Mesodermal cell (in vitro differentiated cells): ENCODE measurements around the gene ARHGEF40. TPM values are rescaled to one million over a fixed set of nuclear protein-coding genes. Genes with fewer than 3 reads are reported as not detected.

Source experiments
- H3K27ac ChIP-seq: 2 replicates; pipeline ENCODE4 v1.7.0; 2013; ENCODE audit warnings: mild to moderate bottlenecking, low read depth, low read length, moderate library complexity; ENCODE audit not compliant: severe bottlenecking
- H3K36me3 ChIP-seq: 2 replicates; pipeline ENCODE4 v1.7.1; 2013; ENCODE audit warnings: mild to moderate bottlenecking, low read length, moderate library complexity; ENCODE audit not compliant: control insufficient read depth, insufficient read depth
- H3K4me1 ChIP-seq: one replicate; pipeline ENCODE4 v1.7.1; 2013; ENCODE audit warnings: mild to moderate bottlenecking, low read length; ENCODE audit not compliant: insufficient read depth, control insufficient read depth, poor library complexity, severe bottlenecking
- H3K4me3 ChIP-seq: 2 replicates; pipeline ENCODE4 v1.7.0; 2013; ENCODE audit warnings: low read length, control low read depth, mild to moderate bottlenecking; ENCODE audit not compliant: insufficient read depth, poor library complexity, severe bottlenecking; ENCODE audit errors: extremely low read depth
- H3K9me3 ChIP-seq: 2 replicates; pipeline ENCODE4 v1.7.1; 2013; ENCODE audit warnings: mild to moderate bottlenecking, low read length, moderate library complexity; ENCODE audit not compliant: control insufficient read depth
- WGBS, 2 experiments: methylation state at CpG; one replicate each; pipeline ENCODE4 v1.1.5; 2013; ENCODE audit warnings: missing lambda C conversion rate in 2 of 2; ENCODE audit not compliant: insufficient coverage in 2 of 2; 5-methylcytosine and 5-hydroxymethylcytosine counted together
- polyA plus RNA-seq, 2 experiments: library from polyadenylated mRNA; stranded (reverse); fragments of 50-300 nt; gene quantifications; one replicate each; pipeline ENCODE4 v1.2.3, GENCODE V29; 2013

The ARHGEF40 gene
- polyA plus RNA-seq (2013, experiment 1 of 2), result 60.7 TPM
- 49.3 TPM for polyA plus RNA-seq (2013, experiment 2 of 2)

DNA sequence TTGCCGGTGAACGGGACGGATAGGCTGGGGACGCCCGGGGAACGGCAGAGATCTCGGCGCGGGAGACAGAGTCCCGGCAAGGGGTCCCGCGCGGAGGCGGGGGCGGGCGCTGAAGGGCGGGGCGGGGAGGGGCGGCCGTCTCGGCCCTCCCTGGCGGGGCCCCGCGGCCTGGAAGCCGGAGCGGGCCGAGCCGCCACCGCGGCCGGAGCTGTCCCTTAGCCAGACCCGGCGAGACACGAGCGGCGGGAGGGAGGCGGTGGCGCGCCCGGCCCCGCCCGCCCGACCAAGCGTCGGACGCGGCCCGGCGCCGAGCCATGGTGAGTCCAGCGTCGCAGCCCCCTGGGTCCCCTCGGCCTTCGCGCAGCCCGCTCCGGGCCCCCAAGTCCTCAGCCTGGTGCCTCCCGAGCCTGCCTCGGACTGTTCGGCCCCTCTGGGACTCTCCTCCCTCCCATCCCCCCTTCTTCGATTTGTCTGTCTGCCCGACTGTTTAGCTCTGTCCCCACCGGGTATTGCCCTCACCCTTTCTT is at the start of gene ARHGEF40:
ARHGEF40 (plus strand) TSS at position 222 of the 527 bp plus-strand sequence; CDS start at position 315, 93 bp downstream.
- peaks cover 9% of the 10 kb centered on the region for H3K4me1 ChIP-seq
- H3K4me3 ChIP-seq, result peak within 1 kb of the TSS; percentile 74
- WGBS, 2 experiments, result 0 to 1% methylated on average over 54 to 55 of the region's 63 CpGs
- H3K9me3 ChIP-seq, result no peaks in the 10 kb centered on the region
- peaks cover 28% of the 10 kb centered on the region for H3K36me3 ChIP-seq
- H3K27ac ChIP-seq, result peak within 1 kb of the TSS; percentile 91

DNA sequence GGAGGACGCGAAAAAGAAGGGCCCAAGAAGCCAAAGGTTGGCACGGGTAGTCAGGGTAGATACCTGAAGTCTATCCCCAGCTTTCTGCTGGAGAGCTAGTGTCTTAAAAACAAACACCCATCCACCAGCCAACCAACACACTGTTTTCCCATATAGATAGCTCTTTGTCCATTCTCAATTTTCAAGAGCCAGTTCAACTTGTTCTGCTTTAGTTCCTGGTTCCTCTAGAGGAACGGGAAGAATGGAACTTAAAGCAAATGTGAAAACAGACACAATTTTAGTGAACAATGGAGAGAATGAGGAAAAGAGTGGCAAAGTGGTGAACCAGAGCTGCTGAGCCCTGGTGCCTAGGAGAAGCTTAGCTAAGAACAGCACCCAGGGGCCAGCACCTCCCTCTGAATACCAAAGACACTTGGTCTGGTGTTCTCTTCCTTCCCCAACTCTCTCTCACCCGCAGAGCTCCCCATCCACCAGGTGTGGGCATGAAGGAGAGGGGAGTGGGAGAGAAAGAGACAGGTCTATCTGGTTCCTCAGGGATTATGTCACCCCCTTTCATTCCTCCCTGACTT is 49.0 kb upstream of the ARHGEF40 start:
- Histone ChIP-seq H3K9me3 (no peaks in the 10 kb centered on the region), H3K36me3 (peaks cover 51% of the 10 kb centered on the region), H3K4me1 (peaks cover 18% of the 10 kb centered on the region), H3K4me3 (no peak overlapping the region), H3K27ac (no peak overlapping the region)
- WGBS, 2 experiments, result 91 to 100% methylated on average over 2 to 4 of the region's 5 CpGs

DNA sequence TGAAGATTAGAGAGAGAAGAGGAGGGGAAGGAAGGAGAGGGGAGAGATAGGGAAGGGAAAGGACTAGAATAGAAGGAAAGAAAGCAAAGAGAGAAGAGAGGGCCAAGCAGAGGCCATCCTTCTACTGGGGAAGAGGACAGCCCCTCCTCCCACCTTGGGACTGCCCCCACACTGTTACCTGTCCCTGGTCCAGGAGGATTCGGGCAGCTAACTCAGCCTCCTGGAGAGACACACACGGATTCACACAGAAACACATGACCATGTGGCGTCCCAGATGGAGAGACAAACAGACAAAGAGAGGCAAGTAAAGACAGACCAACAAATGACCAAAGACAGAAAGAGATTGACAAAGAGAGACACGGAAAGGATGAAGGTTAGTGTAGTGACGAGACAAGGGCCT is 47.4 kb upstream of the ARHGEF40 start:
- H3K9me3 ChIP-seq, result no peaks in the 10 kb centered on the region
- no peak overlapping the region for H3K27ac ChIP-seq
- H3K4me1 ChIP-seq, result peaks cover 27% of the 10 kb centered on the region
- peaks cover 43% of the 10 kb centered on the region for H3K36me3 ChIP-seq
- WGBS, 2 experiments, result 92 to 93% methylated on average over 5 of the region's 5 CpGs
- no peak overlapping the region for H3K4me3 ChIP-seq

DNA sequence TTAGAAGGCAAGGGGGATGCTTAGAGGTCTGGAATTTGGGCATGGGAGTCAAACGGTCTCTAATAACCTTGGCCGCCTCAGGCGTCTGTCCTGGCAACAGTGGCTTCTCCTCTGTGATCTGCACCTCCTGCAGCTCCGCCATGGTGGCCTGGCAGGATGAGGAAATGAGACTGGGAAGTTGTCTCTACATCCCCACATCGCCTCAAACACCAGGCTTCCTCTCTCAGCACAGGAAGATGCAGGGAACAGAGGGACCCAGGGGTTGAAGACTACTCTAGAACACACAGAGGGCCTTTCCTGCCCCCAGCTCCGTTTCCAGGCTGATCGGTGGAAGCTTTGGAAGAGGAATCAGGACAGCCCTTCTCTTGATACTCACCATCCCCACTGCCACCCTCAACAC is 46.9 kb upstream of the ARHGEF40 start:
- Histone ChIP-seq H3K9me3 (no peaks in the 10 kb centered on the region), H3K4me3 (no peak overlapping the region), H3K27ac (no peak overlapping the region), H3K4me1 (peaks cover 27% of the 10 kb centered on the region), H3K36me3 (peaks cover 39% of the 10 kb centered on the region)
- 89 to 94% methylated on average over 5 of the region's 7 CpGs for WGBS, 2 experiments

DNA sequence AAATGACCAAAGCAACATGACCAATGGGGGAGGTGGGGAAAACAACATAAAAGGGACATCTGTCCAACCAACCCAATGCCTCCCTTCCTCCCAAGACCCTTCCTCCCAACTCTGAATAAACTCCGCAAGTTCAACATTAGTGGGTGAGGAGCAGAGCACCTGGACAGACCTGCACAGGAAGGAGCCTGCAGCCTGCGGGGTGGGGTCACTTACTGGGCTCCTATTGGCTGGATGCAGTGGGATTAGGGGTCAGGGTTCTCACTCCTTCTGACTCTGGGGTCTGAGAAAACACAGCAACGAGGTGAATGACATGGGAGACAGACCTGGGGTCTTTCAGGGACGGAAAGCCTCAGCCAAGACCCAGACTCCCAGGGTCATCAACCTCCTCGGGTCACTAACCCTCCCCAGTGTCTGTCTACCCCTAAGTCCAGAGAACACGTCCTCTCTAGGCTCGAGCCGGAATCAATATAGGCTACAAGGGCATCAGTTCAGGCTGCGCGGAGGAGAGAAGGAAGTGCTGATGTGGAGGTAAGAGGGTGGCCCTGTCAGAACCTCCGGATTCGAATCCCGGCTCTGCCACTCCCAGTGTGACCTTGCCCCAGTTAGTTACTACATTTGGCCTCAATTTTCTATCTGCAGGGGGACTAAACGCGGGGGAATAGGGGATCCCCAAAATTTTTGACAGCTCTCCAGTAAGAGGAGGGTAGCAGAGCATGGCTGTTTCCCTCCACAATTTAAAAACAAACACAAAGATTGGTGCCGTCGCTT is 46.1 kb upstream of the ARHGEF40 start:
- Histone ChIP-seq H3K9me3 (no peaks in the 10 kb centered on the region), H3K4me1 (peaks cover 27% of the 10 kb centered on the region), H3K4me3 (peak overlapping the region; percentile 59), H3K27ac (no peak overlapping the region), H3K36me3 (peaks cover 31% of the 10 kb centered on the region)
- 24 to 69% methylated on average over 2 to 5 of the region's 17 CpGs for WGBS, 2 experiments

DNA sequence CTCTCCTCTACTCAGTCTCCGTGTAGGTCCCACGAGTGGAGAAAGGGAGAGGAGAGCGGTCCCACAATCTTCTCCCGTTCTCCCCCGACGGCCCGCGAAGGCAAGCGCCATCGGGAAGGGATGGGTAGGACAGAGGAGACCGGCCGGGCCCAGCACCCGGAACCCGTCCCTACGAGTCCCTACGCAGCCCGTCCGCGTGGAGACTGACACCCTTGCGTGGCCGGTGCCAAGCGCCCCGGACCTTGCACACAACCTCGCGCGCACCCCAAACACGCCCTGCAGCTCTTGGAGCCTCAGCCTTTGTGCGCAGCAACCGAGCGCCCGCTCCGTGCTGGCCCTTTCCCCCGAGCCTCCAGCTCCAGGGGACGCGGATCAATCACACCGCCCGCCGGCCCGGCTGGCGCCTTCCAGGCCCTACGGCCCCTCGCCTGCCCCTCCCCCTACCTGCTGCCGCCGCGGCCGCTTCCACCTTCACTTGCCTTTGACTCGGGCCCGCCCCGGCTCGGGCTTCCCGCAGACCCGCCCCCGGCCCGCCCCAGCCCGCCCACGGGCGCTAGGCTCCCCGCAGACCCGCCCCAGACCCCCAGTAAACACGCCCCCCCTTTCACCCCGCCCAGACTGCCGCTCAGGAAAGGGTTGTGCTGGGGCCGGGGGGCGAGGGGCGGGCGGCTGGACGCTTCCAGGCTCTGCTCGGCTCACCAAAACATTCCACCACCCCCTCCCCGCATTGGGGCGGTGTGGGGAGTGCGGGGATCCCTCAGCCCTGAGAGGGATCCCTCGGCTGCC is 45.3 kb upstream of the ARHGEF40 start, which contains the start of gene NDRG2:
NDRG2 (minus strand) TSS at position 477 of the 786 bp plus-strand sequence. CDS start 1,746 bp downstream, outside the sequence.
- 1 to 2% methylated on average over 22 to 38 of the region's 72 CpGs for WGBS, 2 experiments
- peaks cover 23% of the 10 kb centered on the region for H3K36me3 ChIP-seq
- peaks cover 21% of the 10 kb centered on the region for H3K4me1 ChIP-seq
- no peaks in the 10 kb centered on the region for H3K9me3 ChIP-seq
- peak within 1 kb of the TSS; percentile 59 for H3K4me3 ChIP-seq
- peak within 1 kb of the TSS; percentile 83 for H3K27ac ChIP-seq

DNA sequence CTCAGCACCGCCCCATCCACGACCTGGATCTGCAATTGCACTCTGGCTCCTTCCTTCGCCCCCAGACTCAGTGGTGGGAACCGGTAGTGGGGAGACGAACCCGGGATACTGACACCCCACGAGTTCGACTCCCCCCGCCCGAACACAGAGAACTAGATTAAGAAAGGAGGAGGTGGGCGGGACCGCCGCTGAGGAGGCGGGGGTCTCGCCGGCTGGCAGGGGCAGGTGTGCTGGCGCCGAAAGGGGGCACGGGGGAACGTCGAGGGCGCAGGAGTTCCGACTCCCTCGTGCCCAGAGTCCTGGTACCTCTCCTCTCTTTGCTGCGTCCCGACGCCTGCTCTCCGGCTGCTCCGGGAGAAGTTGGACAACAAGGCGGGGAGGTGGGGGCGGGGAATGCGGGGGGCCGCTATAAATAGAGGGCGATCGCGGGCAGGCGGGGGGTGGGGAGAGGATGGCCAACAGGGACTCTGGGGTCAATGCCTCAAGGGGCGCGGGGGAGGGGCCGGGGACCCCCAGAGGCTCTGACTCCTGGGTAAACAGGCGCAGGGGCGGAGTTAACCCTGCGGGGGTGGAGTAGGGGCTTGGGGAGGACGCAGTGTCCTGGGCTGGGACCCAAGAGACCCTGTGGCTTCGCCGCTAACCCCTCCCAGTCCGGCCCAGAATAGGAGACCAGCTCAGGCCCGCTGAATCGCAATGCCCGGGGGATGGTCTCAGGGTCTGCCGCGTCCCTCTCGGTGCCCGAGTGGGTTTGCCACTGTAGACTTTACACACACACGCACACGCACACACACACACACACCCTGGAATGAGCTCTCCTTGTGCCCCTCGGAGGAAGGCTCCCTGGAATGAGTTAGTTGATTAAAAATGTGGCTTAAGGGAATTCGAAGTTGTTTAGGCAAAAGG is 44.5 kb upstream of the ARHGEF40 start:
- WGBS, 2 experiments, result 2 to 5% methylated on average over 24 to 28 of the region's 58 CpGs
- Histone ChIP-seq H3K4me1 (peaks cover 21% of the 10 kb centered on the region), H3K4me3 (peak overlapping the region; percentile 59), H3K9me3 (no peaks in the 10 kb centered on the region), H3K27ac (peak overlapping the region; percentile 83), H3K36me3 (peaks cover 16% of the 10 kb centered on the region)

DNA sequence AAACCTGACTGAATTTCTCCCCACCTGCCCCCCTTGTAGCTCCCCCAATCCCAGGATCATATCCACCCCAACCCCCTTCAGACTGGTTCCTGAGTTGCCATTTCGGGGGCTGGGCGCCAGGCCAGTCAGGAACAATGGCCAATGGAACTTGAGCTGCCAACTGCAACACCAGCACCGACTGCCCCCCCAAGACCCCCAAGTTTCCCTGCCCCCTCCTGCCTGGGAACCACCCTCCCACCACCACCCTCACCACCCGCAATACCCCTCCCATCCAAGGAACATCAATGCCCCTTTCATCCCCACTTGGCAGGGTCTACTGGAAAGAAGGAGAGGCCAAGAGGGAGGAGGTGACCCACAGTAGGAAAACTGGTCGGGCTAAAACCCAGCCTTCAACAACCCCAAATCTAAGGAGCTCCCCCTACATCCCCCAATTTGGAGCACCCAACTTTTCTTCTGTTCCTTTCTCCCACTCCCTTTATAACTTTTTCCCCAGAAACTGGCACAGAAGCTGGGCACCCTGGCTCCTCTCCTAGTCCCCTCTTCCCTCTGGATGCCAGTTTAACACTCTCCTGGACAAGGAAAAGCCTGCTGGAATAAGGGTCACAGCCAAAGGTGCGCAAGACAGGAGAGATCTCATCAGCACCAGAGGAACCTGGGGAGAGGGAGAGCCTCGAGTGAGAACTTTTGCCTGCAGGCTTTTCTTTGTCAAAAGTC is 43.7 kb upstream of the ARHGEF40 start:
- peaks cover 21% of the 10 kb centered on the region for H3K4me1 ChIP-seq
- H3K4me3 ChIP-seq, result peak overlapping the region; percentile 59
- no peaks in the 10 kb centered on the region for H3K9me3 ChIP-seq
- peak overlapping the region; percentile 83 for H3K27ac ChIP-seq
- H3K36me3 ChIP-seq, result peaks cover 8% of the 10 kb centered on the region
- 46 to 56% methylated on average over 2 to 3 of the region's 7 CpGs for WGBS, 2 experiments

DNA sequence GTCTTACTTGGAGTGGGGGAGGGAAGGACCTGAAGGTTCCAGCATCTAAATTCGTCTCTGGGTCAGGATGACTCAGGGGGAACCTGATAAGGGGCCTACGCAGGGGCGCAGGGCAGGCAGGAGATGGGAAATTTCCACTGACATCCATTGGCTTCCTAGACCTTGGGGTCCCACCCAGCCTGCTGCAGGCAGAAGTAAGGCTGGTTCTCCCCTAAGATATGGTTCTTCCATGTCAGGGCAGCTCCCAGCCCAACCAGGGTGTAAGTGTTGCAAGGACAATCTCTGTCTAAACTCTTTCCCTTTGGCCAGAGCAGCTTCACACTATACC is 43.2 kb upstream of the ARHGEF40 start:
- Histone ChIP-seq H3K27ac (peak overlapping the region; percentile 83), H3K36me3 (peaks cover 3% of the 10 kb centered on the region), H3K4me3 (no peak overlapping the region), H3K9me3 (no peaks in the 10 kb centered on the region), H3K4me1 (peaks cover 21% of the 10 kb centered on the region)
- 41 to 59% methylated on average over 2 to 3 of the region's 3 CpGs for WGBS, 2 experiments
